GM18519 (cell line): ENCODE results near the gene E2F6.

Experiments used
- ATAC-seq: cut with Tn5 transposase; IDR thresholded peaks from one replicate; pipeline ENCODE4 v1.9.1; 2021; ENCODE audit warnings: mild to moderate bottlenecking, moderate library complexity; ENCODE audit not compliant: unreplicated experiment, low FRiP score

E2F6 gene, protein sequence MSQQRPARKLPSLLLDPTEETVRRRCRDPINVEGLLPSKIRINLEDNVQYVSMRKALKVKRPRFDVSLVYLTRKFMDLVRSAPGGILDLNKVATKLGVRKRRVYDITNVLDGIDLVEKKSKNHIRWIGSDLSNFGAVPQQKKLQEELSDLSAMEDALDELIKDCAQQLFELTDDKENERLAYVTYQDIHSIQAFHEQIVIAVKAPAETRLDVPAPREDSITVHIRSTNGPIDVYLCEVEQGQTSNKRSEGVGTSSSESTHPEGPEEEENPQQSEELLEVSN

DNA sequence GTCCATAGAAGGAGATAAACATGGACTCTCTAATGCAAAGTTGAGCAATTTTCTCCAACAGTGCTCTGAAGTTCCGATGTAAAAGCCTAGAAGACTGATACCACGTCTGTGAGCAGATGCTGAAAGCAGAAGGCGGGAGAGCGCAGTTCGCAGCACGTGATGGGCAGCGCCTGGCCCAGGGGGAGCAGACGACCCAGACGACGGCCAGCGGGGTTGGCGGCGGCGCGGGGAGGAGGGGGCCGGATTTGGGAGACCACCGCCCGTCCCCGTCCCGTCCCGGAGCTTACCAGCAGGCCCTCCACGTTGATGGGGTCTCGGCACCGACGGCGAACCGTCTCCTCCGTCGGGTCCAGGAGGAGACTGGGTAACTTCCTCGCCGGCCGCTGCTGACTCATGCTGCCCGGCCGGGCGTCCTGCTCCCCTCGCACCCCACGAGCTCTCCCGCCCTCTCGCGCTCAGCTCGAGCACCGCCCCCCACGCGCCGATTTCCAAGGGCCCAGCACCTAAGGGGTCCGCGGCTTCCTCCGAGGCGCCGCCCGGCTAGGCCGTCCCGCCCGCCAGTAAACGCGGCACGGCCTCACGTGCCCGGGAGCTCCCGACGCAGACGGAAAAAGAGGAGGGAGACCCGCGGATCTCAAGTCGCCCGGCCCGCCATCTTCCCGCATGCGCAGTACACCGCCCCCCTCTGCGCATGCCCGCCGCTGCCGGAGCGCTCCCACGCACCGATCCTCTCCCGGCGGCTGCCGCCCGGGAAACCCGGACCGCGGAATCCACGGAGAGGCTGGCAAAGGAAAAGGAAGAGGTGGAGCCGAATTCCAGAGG, at the start of gene E2F6:
Gene E2F6 (minus strand): TSS at position 677 of the 822 bp plus-strand sequence. CDS start 282 bp downstream, at position 395.
- ATAC-seq = no peak

GRCh38 chr2:11515490-11515981, 49.6 kb upstream of the E2F6 start:
- ATAC-seq = no peak

- ATAC-seq = no peak
These were observed 48.9 kb upstream of the E2F6 start for GRCh38 chr2:11514904-11515303.

GRCh38 chr2:11514081-11514730, 48.2 kb upstream of the E2F6 start:
- no peak for ATAC-seq

GRCh38 chr2:11513319-11513718, 47.4 kb upstream of the E2F6 start:
- ATAC-seq = no peak

GRCh38 chr2:11512431-11512830, 46.5 kb upstream of the E2F6 start:
- no peak for ATAC-seq

DNA sequence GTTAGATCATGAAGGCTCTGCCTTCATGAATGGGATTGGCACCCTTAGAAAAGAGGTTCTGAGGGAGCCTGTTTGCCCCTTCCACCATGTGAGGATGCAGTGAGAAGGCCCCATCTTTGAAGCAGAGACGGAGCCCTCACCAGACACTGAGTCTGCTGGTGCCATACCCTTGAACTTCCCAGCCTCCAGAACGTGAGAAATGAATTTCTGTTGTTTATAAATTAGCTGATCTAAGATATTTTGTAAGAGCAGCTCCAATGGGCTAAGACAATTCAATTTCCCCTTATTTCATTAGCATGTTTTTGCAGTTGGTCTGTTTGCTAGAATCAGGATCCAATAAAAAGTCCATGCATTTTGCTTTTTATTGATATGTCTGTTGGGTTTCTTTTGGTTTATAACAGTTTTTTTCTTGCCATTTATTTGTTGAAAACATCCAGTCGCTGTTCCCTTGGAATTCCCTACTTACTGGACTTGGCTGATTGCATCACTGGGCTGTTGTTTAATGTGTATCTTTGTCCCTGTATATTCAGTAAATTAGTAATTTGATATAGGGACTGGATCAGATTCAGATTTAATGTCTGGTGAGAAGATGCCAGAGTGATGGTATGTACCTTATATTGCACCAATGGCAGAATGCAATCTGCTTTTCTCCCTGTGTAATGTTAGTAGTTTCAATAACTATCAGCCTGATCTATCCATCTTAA, 43.8 kb upstream of the E2F6 start:
- no peak for ATAC-seq

- ATAC-seq = no peak
These were observed 42.3 kb upstream of the E2F6 start for GRCh38 chr2:11508279-11508678.

DNA sequence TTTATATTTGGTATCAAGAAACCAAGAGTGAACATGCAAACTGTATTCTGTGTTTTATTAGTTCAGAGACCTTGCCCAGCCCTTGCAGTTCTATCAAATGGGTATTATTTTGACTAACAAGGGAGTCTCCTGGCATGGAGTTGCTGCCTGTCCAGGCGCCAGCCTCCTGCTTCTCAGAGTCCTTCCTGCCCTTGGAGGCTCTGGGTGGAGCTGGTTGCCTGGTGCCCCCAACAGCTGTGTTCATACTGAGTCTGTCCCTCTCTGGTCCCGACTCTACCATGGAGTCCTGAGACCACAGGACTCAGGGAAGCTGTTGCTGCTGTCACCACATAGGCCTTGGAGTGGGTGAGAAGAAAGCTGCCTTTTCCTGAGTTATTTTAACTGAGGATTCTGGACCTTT, 41.6 kb upstream of the E2F6 start:
- ATAC-seq = no peak

GRCh38 chr2:11506611-11506969, 40.6 kb upstream of the E2F6 start:
- ATAC-seq = no peak

- ATAC-seq = peak; percentile 69
These were observed 40.0 kb upstream of the E2F6 start for GRCh38 chr2:11505652-11506610.

GRCh38 chr2:11503354-11503927, 37.5 kb upstream of the E2F6 start:
- ATAC-seq = no peak

GRCh38 chr2:11502740-11503292, 36.9 kb upstream of the E2F6 start:
- ATAC-seq = no peak

GRCh38 chr2:11500702-11501303, 34.8 kb upstream of the E2F6 start:
- ATAC-seq = no peak

DNA sequence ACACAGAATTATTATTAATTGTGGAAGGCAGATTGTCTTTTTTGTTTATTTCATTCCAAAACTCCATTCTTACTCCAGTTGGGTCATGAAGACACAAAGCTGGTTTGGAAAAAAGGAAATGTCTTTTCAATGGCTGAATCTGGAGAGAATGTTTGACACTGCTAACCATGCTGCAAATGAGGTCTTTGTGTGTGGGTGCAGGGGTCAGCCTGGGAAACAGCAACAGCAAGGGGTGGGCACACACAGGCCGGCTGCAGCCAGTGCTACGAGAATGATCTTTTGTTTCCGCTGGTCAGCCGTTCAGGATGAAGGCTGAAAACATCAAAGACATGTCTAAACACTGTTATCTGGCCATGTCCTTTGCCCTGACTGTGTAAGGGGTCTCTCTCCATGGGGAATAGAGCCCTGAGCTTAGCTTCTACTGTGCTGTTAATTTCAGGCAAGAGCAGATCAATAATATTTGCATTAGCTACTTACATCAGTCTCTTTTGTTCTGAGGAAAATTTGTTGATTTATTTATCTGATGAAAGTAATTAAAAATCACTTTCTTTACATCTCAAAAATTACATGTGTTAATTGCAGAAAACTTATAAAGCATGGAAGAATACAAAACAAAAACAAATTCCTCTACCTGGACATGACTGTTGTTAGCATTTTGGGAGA, 33.3 kb upstream of the E2F6 start:
- ATAC-seq = no peak

DNA sequence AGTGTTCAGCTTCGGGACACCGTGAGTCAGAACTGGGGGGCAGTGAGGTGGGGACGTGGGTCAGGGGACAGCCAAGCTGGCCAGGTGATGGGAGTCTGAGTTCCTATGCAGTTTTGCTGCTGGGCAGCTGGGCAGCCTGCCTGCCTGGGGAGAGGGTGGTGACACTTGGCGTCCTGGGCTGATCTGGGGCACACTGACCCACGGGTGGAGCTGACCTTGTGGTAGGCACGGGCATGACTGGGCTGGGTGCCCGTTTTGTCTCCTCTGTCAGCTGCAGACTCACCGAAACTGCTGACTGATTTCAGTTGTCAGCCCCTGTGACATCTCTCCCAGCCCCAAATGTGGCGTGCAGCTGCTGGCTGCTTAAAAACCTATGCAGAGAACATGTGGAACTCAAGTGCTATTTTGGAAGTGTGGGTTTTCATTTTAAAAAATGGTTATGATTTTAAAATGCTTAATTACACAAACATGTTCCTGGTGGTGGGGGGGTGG, 32.6 kb upstream of the E2F6 start:
- ATAC-seq = peak; percentile 77

GRCh38 chr2:11495844-11496681, 30.1 kb upstream of the E2F6 start:
- no peak for ATAC-seq
